Subcutaneous abdominal adipose tissue (tissue), 5 donors: Measurements from ENCODE around the gene ZNF280B.

Experiments used
- H3K27ac ChIP-seq: one replicate; pipeline ENCODE4 v1.7.0; 2013; ENCODE audit warnings: low read depth, mild to moderate bottlenecking, inconsistent platforms, low read length, moderate library complexity
- H3K27me3 ChIP-seq, 5 donors: one replicate each; pipeline ENCODE4 v1.7.0; 2013; ENCODE audit warnings: low read length in 5 of 5, inconsistent platforms in 1 of 5; ENCODE audit not compliant: control insufficient read depth in 5 of 5, insufficient read depth in 4 of 5
- H3K36me3 ChIP-seq, 5 donors: one replicate each; pipeline ENCODE4 v1.7.0; 2013; ENCODE audit warnings: low read length in 5 of 5; ENCODE audit not compliant: control insufficient read depth in 5 of 5, insufficient read depth in 5 of 5
- H3K4me1 ChIP-seq, 5 donors: one replicate each; pipeline ENCODE4 v1.7.0; 2013; ENCODE audit warnings: low read length in 5 of 5, mild to moderate bottlenecking in 3 of 5, moderate library complexity in 1 of 5; ENCODE audit not compliant: control insufficient read depth in 5 of 5, insufficient read depth in 5 of 5
- H3K4me3 ChIP-seq, 5 donors: one replicate each; pipeline ENCODE4 v1.7.0; 2013; ENCODE audit warnings: low read length in 5 of 5, low read depth in 1 of 5
- H3K9ac ChIP-seq, 5 donors: one replicate each; pipeline ENCODE4 v1.7.0; 2013; ENCODE audit warnings: low read length in 5 of 5, mild to moderate bottlenecking in 4 of 5, moderate library complexity in 3 of 5
- H3K9me3 ChIP-seq, 5 donors: one replicate each; pipeline ENCODE4 v1.7.0; 2013; ENCODE audit warnings: low read length in 5 of 5; ENCODE audit not compliant: control insufficient read depth in 5 of 5
- donor health status: healthy.
- donor health status: healthy.
- donor health status: healthy.
- donor health status: healthy.
- donor health status: healthy.

Gene ZNF280B

DNA sequence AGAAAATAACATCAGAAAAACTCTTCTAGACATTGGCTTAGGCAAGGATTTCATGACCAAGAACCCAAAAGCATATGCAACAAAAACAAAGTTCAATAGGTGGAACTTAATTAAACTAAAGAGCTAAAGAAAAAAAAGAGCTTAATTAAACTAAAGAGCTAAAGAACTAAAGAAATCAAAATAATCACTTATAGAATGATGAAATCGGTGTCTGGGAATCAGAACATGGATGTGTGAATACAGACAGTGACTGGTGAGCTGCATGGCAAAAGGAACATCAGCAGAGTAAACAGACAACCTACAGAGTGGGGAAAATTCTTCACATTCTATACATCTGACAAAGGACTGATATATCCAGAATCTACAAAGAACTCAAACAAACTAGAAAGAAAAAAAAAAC is 41.4 kb downstream of the ZNF280B start:
- Histone ChIP-seq H3K4me1 (no peaks in the 10 kb centered on the region), H3K27me3 (peaks cover 0 to 21% (median 16%) of the 10 kb centered on the region in 5 donors), H3K9ac (no peak overlapping the region), H3K9me3 (peaks cover 0 to 12% (median 4%) of the 10 kb centered on the region in 5 donors), H3K27ac (no peak overlapping the region), H3K36me3 (no peaks in the 10 kb centered on the region), H3K4me3 (no peak overlapping the region)

- Histone ChIP-seq H3K36me3 (no peaks in the 10 kb centered on the region), H3K27me3 (peaks cover 0 to 21% (median 16%) of the 10 kb centered on the region in 5 donors), H3K4me1 (no peaks in the 10 kb centered on the region), H3K27ac (no peak overlapping the region), H3K9ac (no peak overlapping the region), H3K9me3 (peaks cover 0 to 12% (median 4%) of the 10 kb centered on the region in 5 donors), H3K4me3 (no peak overlapping the region)
These were observed 42.8 kb downstream of the ZNF280B start for GRCh38 chr22:22465782-22466181.

GRCh38 chr22:22465094-22465602 is 43.4 kb downstream of the ZNF280B start:
- no peaks in the 10 kb centered on the region for H3K36me3 ChIP-seq
- H3K4me1 ChIP-seq: no peaks in the 10 kb centered on the region
- H3K27me3 ChIP-seq: peaks cover 0 to 21% (median 16%) of the 10 kb centered on the region in 5 donors

GRCh38 chr22:22464541-22465054 is 43.9 kb downstream of the ZNF280B start:
- Histone ChIP-seq H3K9me3 (peaks cover 4 to 15% (median 13%) of the 10 kb centered on the region in 5 donors), H3K36me3 (no peaks in the 10 kb centered on the region), H3K27me3 (peaks cover 0 to 21% (median 16%) of the 10 kb centered on the region in 5 donors), H3K4me1 (no peaks in the 10 kb centered on the region), H3K4me3 (no peak overlapping the region), H3K9ac (no peak overlapping the region), H3K27ac (no peak overlapping the region)

More at GRCh38 chr22:22465094-22465602, 43.4 kb downstream of the ZNF280B start:
- Histone ChIP-seq H3K4me3 (no peak overlapping the region), H3K27ac (no peak overlapping the region), H3K9me3 (peaks cover 0 to 12% (median 8%) of the 10 kb centered on the region in 5 donors), H3K9ac (no peak overlapping the region)

DNA sequence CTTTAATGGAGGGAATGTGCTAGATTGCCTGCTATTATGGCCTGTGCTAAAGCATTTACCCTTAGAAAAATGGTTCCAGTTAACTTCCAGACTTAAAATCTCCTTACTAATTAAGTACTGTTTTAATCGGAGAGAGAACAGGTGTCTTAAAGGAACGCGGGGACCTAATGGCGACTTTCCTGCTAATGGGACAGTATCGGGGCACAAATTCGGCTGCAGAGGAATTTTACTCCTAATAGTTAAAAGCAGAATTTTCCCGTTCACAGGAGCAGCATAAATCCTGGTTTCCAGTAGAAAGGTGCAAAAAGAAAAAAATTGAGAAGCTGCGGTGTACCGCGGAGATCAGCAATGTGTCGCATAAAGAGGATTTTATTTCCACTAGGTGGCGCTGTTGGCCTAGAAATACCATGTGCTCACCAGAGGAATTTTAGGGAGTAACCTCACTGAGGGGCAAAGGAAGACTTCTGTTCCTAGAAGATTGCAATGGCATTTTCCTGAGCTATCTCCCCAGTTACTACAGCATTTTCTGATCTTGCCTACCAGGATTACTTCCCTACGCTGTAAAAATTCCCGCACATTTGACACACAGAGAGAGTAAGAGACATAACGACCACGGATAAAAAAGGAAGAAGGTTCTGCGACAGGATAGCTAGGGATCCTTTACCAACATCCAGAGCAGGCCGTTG is 44.5 kb downstream of the ZNF280B start:
- no peaks in the 10 kb centered on the region for H3K4me1 ChIP-seq
- H3K4me3 ChIP-seq: no peak overlapping the region
- H3K27me3 ChIP-seq: peaks cover 0 to 21% (median 16%) of the 10 kb centered on the region in 5 donors

GRCh38 chr22:22462813-22463567 is 45.6 kb downstream of the ZNF280B start:
- no peak overlapping the region for H3K4me3 ChIP-seq
- no peaks in the 10 kb centered on the region for H3K36me3 ChIP-seq
- peaks cover 0 to 21% (median 16%) of the 10 kb centered on the region in 5 donors for H3K27me3 ChIP-seq
- H3K9me3 ChIP-seq: peaks cover 8 to 24% (median 22%) of the 10 kb centered on the region in 5 donors
- H3K9ac ChIP-seq: no peak overlapping the region
- no peak overlapping the region for H3K27ac ChIP-seq
- H3K4me1 ChIP-seq: no peaks in the 10 kb centered on the region

More for the DNA sequence above, 44.5 kb downstream of the ZNF280B start:
- H3K27ac ChIP-seq: no peak overlapping the region
- no peaks in the 10 kb centered on the region for H3K36me3 ChIP-seq
- H3K9ac ChIP-seq: no peak overlapping the region
- peaks cover 5 to 21% (median 15%) of the 10 kb centered on the region in 5 donors for H3K9me3 ChIP-seq

GRCh38 chr22:22461583-22461982 is 47.0 kb downstream of the ZNF280B start:
- Histone ChIP-seq H3K36me3 (no peaks in the 10 kb centered on the region), H3K9ac (no peak overlapping the region), H3K9me3 (peaks cover 8 to 31% (median 27%) of the 10 kb centered on the region in 5 donors), H3K4me1 (no peaks in the 10 kb centered on the region), H3K27me3 (peaks cover 0 to 21% (median 16%) of the 10 kb centered on the region in 5 donors), H3K27ac (no peak overlapping the region), H3K4me3 (no peak overlapping the region)

GRCh38 chr22:22461111-22461510 is 47.4 kb downstream of the ZNF280B start:
- H3K9me3 ChIP-seq: peaks cover 8 to 31% (median 27%) of the 10 kb centered on the region in 5 donors
- no peak overlapping the region for H3K4me3 ChIP-seq
- H3K27me3 ChIP-seq: peaks cover 0 to 21% (median 16%) of the 10 kb centered on the region in 5 donors
- no peaks in the 10 kb centered on the region for H3K36me3 ChIP-seq
- no peak overlapping the region for H3K27ac ChIP-seq
- H3K9ac ChIP-seq: no peak overlapping the region
- no peaks in the 10 kb centered on the region for H3K4me1 ChIP-seq

DNA sequence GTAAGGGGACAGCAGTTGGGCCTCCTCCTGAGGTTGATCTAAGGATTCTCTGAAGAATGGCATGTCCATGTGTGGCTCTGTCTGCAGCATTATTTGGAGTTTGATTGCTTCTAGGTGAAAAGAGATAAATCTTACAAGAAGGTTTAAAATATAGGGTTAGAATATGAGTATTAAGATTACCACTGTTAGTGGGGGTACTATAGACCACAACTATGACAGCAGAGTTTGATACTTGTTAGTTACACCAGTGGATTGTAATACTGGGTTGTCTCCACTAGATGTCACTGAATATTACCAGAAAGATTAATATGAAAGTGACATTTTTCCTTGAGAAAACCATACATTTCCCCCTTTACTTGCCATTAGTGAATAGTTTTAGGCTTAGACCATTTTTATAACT is 47.9 kb downstream of the ZNF280B start:
- Histone ChIP-seq H3K4me3 (no peak overlapping the region), H3K9me3 (peaks cover 8 to 31% (median 27%) of the 10 kb centered on the region in 5 donors), H3K36me3 (no peaks in the 10 kb centered on the region), H3K27me3 (peaks cover 0 to 21% (median 16%) of the 10 kb centered on the region in 5 donors), H3K4me1 (no peaks in the 10 kb centered on the region), H3K9ac (no peak overlapping the region), H3K27ac (no peak overlapping the region)
